Measurements from ENCODE around the gene METTL8. TPM values are rescaled to one million over a fixed set of nuclear protein-coding genes. Genes with fewer than 3 reads are reported as not detected.

METTL8 gene
- total and polyA plus RNA-seq, 2 experiments from 2014 or later = 60.9 to 64.3 TPM

DNA sequence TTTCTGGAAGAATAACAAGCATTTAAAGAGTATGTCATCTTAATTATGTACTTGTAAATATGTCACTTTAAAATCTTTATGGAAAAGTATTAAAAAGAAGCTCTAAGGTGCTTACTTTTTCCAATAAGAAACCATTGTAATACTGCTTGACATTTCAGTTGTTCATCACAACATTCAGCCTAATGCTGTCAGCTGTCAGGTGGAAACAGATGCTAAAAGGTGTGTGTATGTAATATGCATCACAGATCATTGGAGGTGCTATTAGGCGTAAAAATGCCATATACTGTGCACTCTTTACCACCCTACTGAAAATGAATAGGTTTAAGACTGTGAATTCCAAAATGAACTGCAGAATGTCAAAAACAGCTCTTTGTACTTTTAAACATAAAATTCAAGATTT lies 40.3 kb downstream of the METTL8 start:
- TF ChIP-seq NANOG (IDR thresholded peaks at IDR 0.05; ENCODE audit: borderline replicate concordance) (no peak), EZH2 (IDR thresholded peaks at IDR 0.05; ENCODE audit: low read depth, unreplicated experiment) (no peak), POLR2AphosphoS5 (IDR thresholded peaks at IDR 0.05; ENCODE audit: low read depth) (no peak), STAT1 (IDR thresholded peaks at IDR 0.05; ENCODE audit: unreplicated experiment) (no peak), EZH2phosphoT487 (IDR thresholded peaks at IDR 0.05; ENCODE audit: unreplicated experiment) (no peak), CREB1 (CRISPR knock-in tag; IDR thresholded peaks at IDR 0.05; ENCODE audit: low read depth) (no peak), ZNF462 (CRISPR knock-in tag; IDR thresholded peaks at IDR 0.05) (no peak)
- TF ChIP-seq, protein P1, sequence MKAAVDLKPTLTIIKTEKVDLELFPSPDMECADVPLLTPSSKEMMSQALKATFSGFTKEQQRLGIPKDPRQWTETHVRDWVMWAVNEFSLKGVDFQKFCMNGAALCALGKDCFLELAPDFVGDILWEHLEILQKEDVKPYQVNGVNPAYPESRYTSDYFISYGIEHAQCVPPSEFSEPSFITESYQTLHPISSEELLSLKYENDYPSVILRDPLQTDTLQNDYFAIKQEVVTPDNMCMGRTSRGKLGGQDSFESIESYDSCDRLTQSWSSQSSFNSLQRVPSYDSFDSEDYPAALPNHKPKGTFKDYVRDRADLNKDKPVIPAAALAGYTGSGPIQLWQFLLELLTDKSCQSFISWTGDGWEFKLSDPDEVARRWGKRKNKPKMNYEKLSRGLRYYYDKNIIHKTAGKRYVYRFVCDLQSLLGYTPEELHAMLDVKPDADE (IDR thresholded peaks at IDR 0.05) = no peak
- ATAC-seq = no peak
- no peak for DNase-seq (ENCODE audit: low spot score)
- Histone ChIP-seq H3K36me3 (ENCODE audit: insufficient read depth) (no peaks in the 10 kb centered on the region), H3K27me3 (ENCODE audit: insufficient read depth) (no peaks in the 10 kb centered on the region), H3K4me3 (no peak overlapping the region), H3K9me2 (ENCODE audit: insufficient read depth) (no peaks in the 10 kb centered on the region), H2AFZ (no peak overlapping the region), H3F3A (replicated peaks; ENCODE audit: low read depth) (no peaks in the 10 kb centered on the region), H3K27ac (ENCODE audit: low read depth) (no peak overlapping the region), H3K4me2 (no peak overlapping the region), H4K20me1 (replicated peaks; ENCODE audit: insufficient read depth) (no peaks in the 10 kb centered on the region), H3K79me2 (replicated peaks; ENCODE audit: insufficient read depth) (peaks cover 37% of the 10 kb centered on the region), H3K4me1 (ENCODE audit: insufficient read depth) (peaks cover 30% of the 10 kb centered on the region)
- no peak overlapping the region for H3K27ac Mint-ChIP-seq
- peaks cover 4% of the 10 kb centered on the region; the same call in 2 of the 3 replicates for H3K9me3 Mint-ChIP-seq
- H3K4me1 Mint-ChIP-seq = peaks cover 39% of the 10 kb centered on the region
- H3K27me3 Mint-ChIP-seq (ENCODE audit: insufficient read depth, low read depth, poor library complexity) = no peaks in the 10 kb centered on the region
- H3K4me3 Mint-ChIP-seq = no peak overlapping the region
- peaks cover 5% of the 10 kb centered on the region; the same call in 1 of the 3 replicates for H3K36me3 Mint-ChIP-seq (ENCODE audit: low read depth)
